ENCODE results near the gene GSDMA. TPM values are rescaled to one million over a fixed set of nuclear protein-coding genes. Genes with fewer than 3 reads are reported as not detected.

The GSDMA gene
- total and polyA plus RNA-seq, 10 of the 15 experiments (the other 5 are each of a cell fraction or from before 2014, with no cell fraction given) = 0.04 to 0.11 TPM; not detected in 8

DNA sequence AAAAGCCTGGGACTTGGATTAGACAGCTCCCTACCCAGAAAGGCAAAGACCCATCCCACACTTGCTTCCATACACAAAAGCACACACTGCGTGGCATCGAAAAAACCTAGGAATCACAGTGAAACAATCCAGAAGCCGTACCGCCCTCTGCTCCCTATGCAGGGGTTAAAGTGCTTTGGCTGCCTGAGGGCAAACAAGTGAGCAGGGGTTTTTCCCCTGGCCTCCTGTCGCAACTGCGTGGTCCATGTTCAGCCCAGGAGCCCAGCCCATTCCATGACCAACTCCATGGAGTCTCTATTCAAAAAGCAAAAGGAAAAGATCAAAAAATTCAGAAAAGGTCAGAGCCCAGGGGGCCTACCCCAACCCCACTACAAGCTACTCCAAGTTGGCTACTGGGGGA, 40.8 kb upstream of the GSDMA start:
- Histone ChIP-seq H3K9me3 (replicated peaks; ENCODE audit: control insufficient read depth, insufficient read depth, low read length) (no peaks in the 10 kb centered on the region; the same call in 2 of the 3 replicates), H3K27ac (ENCODE audit: control insufficient read depth, insufficient read depth) (peak overlapping the region; percentile 85), H4K20me1 (ENCODE audit: control insufficient read depth, insufficient read depth) (no peaks in the 10 kb centered on the region), H3K4me3 (peak overlapping the region; percentile 10; the same call in 1 of the 2 replicates), H3K27me3 (replicated peaks in 1 of 2; ENCODE audit: control insufficient read depth in 2 of 2, insufficient read depth in 2 of 2, low read length in 1 of 2) (no peaks in the 10 kb centered on the region), H3K4me1 (ENCODE audit: control insufficient read depth, insufficient read depth, low read length) (peaks cover 37% of the 10 kb centered on the region), H3K36me3 (ENCODE audit: control insufficient read depth in 2 of 2, insufficient read depth in 2 of 2, low read length in 1 of 2) (peaks cover 15% of the 10 kb centered on the region in 2 experiments; a peak in 3 of 4 replicates), H3K4me2 (ENCODE audit: control insufficient read depth, insufficient read depth) (peak overlapping the region; percentile 68; the same call in 1 of the 2 replicates), H3K9ac (ENCODE audit: control insufficient read depth, insufficient read depth, low read length) (no peak overlapping the region; the same call in none of the 2 replicates), H2AFZ (ENCODE audit: control insufficient read depth, low read depth, low read length) (no peak overlapping the region), H3K79me2 (ENCODE audit: control insufficient read depth, insufficient read depth, low read length) (peaks cover 45% of the 10 kb centered on the region)
- BruUV-seq (replicated peaks) = no TSS peak
- FAIRE-seq = no peak
- intact Hi-C loops (cut with micrococcal nuclease; ENCODE audit: unreplicated experiment) = no loop called here
- TF ChIP-seq GATAD2B (conservative IDR thresholded peaks at IDR 0.05; ENCODE audit: low read depth) (no peak), WRNIP1 (IDR thresholded peaks at IDR 0.05; ENCODE audit: borderline replicate concordance, low read depth, low read length) (no peak), PAX5 (IDR thresholded peaks at IDR 0.05; ENCODE audit: borderline replicate concordance, low read depth, low read length) (no peak), TBL1XR1 (IDR thresholded peaks at IDR 0.05; ENCODE audit: low read depth, low read length) (no peak), MXI1 (IDR thresholded peaks at IDR 0.05; ENCODE audit: low read depth, low read length) (no peak), SIX5 (IDR thresholded peaks at IDR 0.05; ENCODE audit: low read depth, low read length, severe bottlenecking) (no peak), ATF3 (IDR thresholded peaks at IDR 0.05; ENCODE audit: borderline replicate concordance, extremely low read depth, low read depth, low read length) (no peak), E2F8 (IDR thresholded peaks at IDR 0.05; ENCODE audit: low read depth, partially characterized antibody) (no peak), CBX5 (IDR thresholded peaks at IDR 0.05; ENCODE audit: low read depth) (no peak), SMC3 (IDR thresholded peaks at IDR 0.05; ENCODE audit: borderline replicate concordance, low read length) (no peak), EED (IDR thresholded peaks at IDR 0.05; ENCODE audit: low read depth) (no peak), POLR2AphosphoS2 (IDR thresholded peaks at IDR 0.05; ENCODE audit: low read depth, low read length) (no peak)
- TF ChIP-seq, protein P1, sequence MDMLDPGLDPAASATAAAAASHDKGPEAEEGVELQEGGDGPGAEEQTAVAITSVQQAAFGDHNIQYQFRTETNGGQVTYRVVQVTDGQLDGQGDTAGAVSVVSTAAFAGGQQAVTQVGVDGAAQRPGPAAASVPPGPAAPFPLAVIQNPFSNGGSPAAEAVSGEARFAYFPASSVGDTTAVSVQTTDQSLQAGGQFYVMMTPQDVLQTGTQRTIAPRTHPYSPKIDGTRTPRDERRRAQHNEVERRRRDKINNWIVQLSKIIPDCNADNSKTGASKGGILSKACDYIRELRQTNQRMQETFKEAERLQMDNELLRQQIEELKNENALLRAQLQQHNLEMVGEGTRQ (IDR thresholded peaks at IDR 0.05; ENCODE audit: borderline replicate concordance, low read depth, low read length) = no peak
- CTCF ChIA-PET = interaction anchor here (0.7 to 2.4 kb wide), 5 partner anchors 15 to 299 kb away, joined by 3 to 8 read pairs (median 4); no protein-coding TSS in a partner anchor
- SMC1A ChIA-PET (ENCODE audit: uncharacterized antibody, unreplicated experiment) = interaction anchor here (1.0 to 4.6 kb wide), 6 partner anchors 11 to 127 kb away, joined by 3 to 25 read pairs (median 4); no protein-coding TSS in a partner anchor
- in situ Hi-C loops (cut with MboI) = no loop called here
- no peak for DNase-seq (ENCODE audit: low read depth, low spot score)
- POLR2A ChIA-PET = interaction anchor here (0.6 to 1.8 kb wide), 6 partner anchors 16 to 145 kb away, joined by 3 to 11 read pairs (median 6); no protein-coding TSS in a partner anchor
- 100% methylated on average over 6 of the region's 6 CpGs for WGBS (ENCODE audit: insufficient coverage, insufficient replicate concordance, low lambda C conversion rate, missing lambda C conversion rate)
- no peak for ATAC-seq
- RAD21 ChIA-PET (ENCODE audit: unreplicated experiment) = interaction anchor here (0.6 to 2.4 kb wide), 5 partner anchors 12 to 58 kb away, joined by 3 to 8 read pairs (median 3); partner anchors contain the start of gene IKZF3

All from GM12878 (cell line).